Tibial artery (tissue), 4 donors: Measurements from ENCODE around the gene MSANTD4.
A peak's percentile ranks its signal among the peaks of the same experiment; 100 is the strongest.

Experiments used
- DNase-seq, 2 donors: peaks; one replicate each; pipeline ENCODE4 v3.0.0-alpha.2; 2019
- H3K27ac ChIP-seq, 2 donors: fragments of 200-600 bp; sonication (generic) in 1 of 2; 1 replicate in 1 of 2; 2 replicates in 1 of 2; pipeline ENCODE4 v1.5.1; 2018 to 2019; ENCODE audit warnings: mild to moderate bottlenecking in 1 of 2
- H3K27me3 ChIP-seq, 2 donors: fragments of 200-600 bp; sonication (generic) in 1 of 2; one replicate each; pipeline versions ENCODE4 v1.5.1 to v1.6.0; 2016 to 2019
- H3K36me3 ChIP-seq, 3 donors: fragments of 200-600 bp; sonication (generic) in 2 of 3; one replicate each; pipeline ENCODE4 v1.5.1; 2016 to 2019; ENCODE audit warnings: mild to moderate bottlenecking in 2 of 3
- H3K4me1 ChIP-seq, 4 donors: fragments of 200-600 bp; sonication (generic) in 2 of 4; 1 replicate in 3 of 4; 2 replicates in 1 of 4; pipeline ENCODE4 v1.5.1; 2016 to 2019
- H3K4me3 ChIP-seq, 2 donors: fragments of 200-600 bp; sonication (generic) in 1 of 2; 1 replicate in 1 of 2; 2 replicates in 1 of 2; pipeline ENCODE4 v1.5.1; 2018 to 2019; ENCODE audit warnings: mild to moderate bottlenecking in 2 of 2
- H3K9me3 ChIP-seq, 3 donors: fragments of 200-600 bp; sonication (generic) in 1 of 3; one replicate each; pipeline ENCODE4 v1.5.1; 2016 to 2019
- CTCF ChIP-seq, 2 experiments: fragments of 200-600 bp in 1 of 2; fragments of 450-650 bp in 1 of 2; IDR thresholded peaks; one replicate each; pipeline ENCODE4 v1.5.1; 2017 to 2019; ENCODE audit warnings: antibody characterized with exemption in 2 of 2, mild to moderate bottlenecking in 1 of 2, moderate library complexity in 1 of 2
- intact Hi-C: fragments of 100-400 bp; cut with DNase I; formaldehyde crosslinking; loops from one replicate; pipeline ENCODE4 v1.15.0; 2023; ENCODE audit warnings: low total_unique reads

Gene MSANTD4

GRCh38 chr11:106032861-106033260, 10.8 kb upstream of the MSANTD4 start:
- no peak for DNase-seq
- no peak for TF ChIP-seq CTCF (IDR thresholded peaks at IDR 0.05)
- Histone ChIP-seq H3K4me3 (no peak overlapping the region), H3K36me3 (no peaks in the 10 kb centered on the region), H3K27me3 (no peaks in the 10 kb centered on the region), H3K9me3 (no peaks in the 10 kb centered on the region), H3K27ac (no peak overlapping the region), H3K4me1 (no peaks in the 10 kb centered on the region)
- intact Hi-C loops = no loop called here

GRCh38 chr11:106031936-106032335, 9.9 kb upstream of the MSANTD4 start:
- Histone ChIP-seq H3K4me3 (no peak overlapping the region), H3K27me3 (no peaks in the 10 kb centered on the region), H3K9me3 (no peaks in the 10 kb centered on the region), H3K27ac (no peak overlapping the region), H3K36me3 (no peaks in the 10 kb centered on the region), H3K4me1 (no peaks in the 10 kb centered on the region)
- intact Hi-C loops = no loop called here
- TF ChIP-seq CTCF (IDR thresholded peaks at IDR 0.05) = no peak
- no peak for DNase-seq

GRCh38 chr11:106031202-106031810, 9.3 kb upstream of the MSANTD4 start:
- intact Hi-C loops = no loop called here
- H3K27ac ChIP-seq = no peak overlapping the region
- DNase-seq = no peak

GRCh38 chr11:106030609-106031008, 8.6 kb upstream of the MSANTD4 start:
- Histone ChIP-seq H3K27ac (no peak overlapping the region), H3K36me3 (no peaks in the 10 kb centered on the region), H3K9me3 (no peaks in the 10 kb centered on the region), H3K4me3 (no peak overlapping the region), H3K27me3 (no peaks in the 10 kb centered on the region), H3K4me1 (no peaks in the 10 kb centered on the region)
- intact Hi-C loops = no loop called here
- DNase-seq = no peak
- no peak for TF ChIP-seq CTCF (IDR thresholded peaks at IDR 0.05)

More at GRCh38 chr11:106031202-106031810, 9.3 kb upstream of the MSANTD4 start:
- Histone ChIP-seq H3K4me1 (no peaks in the 10 kb centered on the region), H3K9me3 (no peaks in the 10 kb centered on the region), H3K4me3 (no peak overlapping the region), H3K36me3 (no peaks in the 10 kb centered on the region), H3K27me3 (no peaks in the 10 kb centered on the region)
- TF ChIP-seq CTCF (IDR thresholded peaks at IDR 0.05) = no peak

GRCh38 chr11:106022795-106023275, 795 bp upstream of the MSANTD4 start:
- Histone ChIP-seq H3K4me1 (peaks cover 0 to 35% (median 19%) of the 10 kb centered on the region in 4 donors), H3K36me3 (no peaks in the 10 kb centered on the region), H3K9me3 (no peaks in the 10 kb centered on the region), H3K4me3 (peak overlapping the region; percentile 69 to 87), H3K27me3 (no peaks in the 10 kb centered on the region), H3K27ac (peak overlapping the region; percentile 52 to 56)
- no peak for DNase-seq
- intact Hi-C loops = loop anchor here (5.0 kb wide), 1 partner anchor 54 kb away; the partner anchor contains the start of genes AASDHPPT and KBTBD3
- TF ChIP-seq CTCF (IDR thresholded peaks at IDR 0.05) = no peak
